Panc1 (cell line): ENCODE measurements around the gene CDK18.

Source experiments
- POLR2AphosphoS5 ChIP-seq: IDR thresholded peaks from 2 replicates; pipeline ENCODE4 v1.6.1; 2012; ENCODE audit warnings: mild to moderate bottlenecking, low read depth, low read length, moderate library complexity
- TCF7L2 ChIP-seq: IDR thresholded peaks from 2 replicates; pipeline ENCODE4 v1.6.1; 2011; ENCODE audit warnings: mild to moderate bottlenecking, low read depth, low read length, inconsistent platforms
- TF ChIP-seq, protein P1 (sequence below): fragments of 450-650 bp; IDR thresholded peaks from 2 replicates; pipeline ENCODE4 v1.5.1; 2017; ENCODE audit warnings: mild to moderate bottlenecking
- TF ChIP-seq, protein P2 (sequence below), 2 experiments: IDR thresholded peaks; 2 replicates each; pipeline ENCODE4 v1.6.1; 2011 to 2012; ENCODE audit warnings: low read depth in 2 of 2, control low read depth in 1 of 2, low read length in 1 of 2, mild to moderate bottlenecking in 1 of 2, moderate library complexity in 1 of 2; ENCODE audit not compliant: insufficient read depth in 1 of 2

DNA sequence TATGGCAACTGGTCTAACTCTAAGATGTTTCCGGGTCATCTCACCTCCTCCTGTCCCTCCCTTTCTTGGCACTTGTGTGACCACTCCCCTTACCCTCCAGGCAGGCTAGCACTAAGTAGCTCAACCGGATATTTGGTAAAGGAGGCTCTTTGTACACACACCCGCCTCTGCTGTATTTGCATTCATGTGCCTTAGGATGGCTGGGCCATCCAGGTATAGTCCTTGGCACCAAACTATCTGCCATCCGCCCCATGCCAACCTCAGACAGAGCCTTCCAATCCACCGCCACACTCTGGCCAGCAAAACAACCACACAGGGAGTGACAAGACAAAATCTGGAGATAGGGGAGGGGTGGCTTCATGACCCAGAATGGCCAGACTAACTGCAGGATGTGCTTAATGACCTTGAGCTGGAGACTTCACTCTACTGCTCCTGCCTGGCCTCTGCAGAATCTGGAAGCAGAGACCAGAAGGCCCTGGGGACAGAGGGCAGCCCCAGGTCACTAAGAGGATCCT, 59.5 kb downstream of the CDK18 start:
- TF ChIP-seq, protein P1, sequence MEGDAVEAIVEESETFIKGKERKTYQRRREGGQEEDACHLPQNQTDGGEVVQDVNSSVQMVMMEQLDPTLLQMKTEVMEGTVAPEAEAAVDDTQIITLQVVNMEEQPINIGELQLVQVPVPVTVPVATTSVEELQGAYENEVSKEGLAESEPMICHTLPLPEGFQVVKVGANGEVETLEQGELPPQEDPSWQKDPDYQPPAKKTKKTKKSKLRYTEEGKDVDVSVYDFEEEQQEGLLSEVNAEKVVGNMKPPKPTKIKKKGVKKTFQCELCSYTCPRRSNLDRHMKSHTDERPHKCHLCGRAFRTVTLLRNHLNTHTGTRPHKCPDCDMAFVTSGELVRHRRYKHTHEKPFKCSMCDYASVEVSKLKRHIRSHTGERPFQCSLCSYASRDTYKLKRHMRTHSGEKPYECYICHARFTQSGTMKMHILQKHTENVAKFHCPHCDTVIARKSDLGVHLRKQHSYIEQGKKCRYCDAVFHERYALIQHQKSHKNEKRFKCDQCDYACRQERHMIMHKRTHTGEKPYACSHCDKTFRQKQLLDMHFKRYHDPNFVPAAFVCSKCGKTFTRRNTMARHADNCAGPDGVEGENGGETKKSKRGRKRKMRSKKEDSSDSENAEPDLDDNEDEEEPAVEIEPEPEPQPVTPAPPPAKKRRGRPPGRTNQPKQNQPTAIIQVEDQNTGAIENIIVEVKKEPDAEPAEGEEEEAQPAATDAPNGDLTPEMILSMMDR, result no peak
- no peak for TF ChIP-seq POLR2AphosphoS5
- TF ChIP-seq, protein P2, sequence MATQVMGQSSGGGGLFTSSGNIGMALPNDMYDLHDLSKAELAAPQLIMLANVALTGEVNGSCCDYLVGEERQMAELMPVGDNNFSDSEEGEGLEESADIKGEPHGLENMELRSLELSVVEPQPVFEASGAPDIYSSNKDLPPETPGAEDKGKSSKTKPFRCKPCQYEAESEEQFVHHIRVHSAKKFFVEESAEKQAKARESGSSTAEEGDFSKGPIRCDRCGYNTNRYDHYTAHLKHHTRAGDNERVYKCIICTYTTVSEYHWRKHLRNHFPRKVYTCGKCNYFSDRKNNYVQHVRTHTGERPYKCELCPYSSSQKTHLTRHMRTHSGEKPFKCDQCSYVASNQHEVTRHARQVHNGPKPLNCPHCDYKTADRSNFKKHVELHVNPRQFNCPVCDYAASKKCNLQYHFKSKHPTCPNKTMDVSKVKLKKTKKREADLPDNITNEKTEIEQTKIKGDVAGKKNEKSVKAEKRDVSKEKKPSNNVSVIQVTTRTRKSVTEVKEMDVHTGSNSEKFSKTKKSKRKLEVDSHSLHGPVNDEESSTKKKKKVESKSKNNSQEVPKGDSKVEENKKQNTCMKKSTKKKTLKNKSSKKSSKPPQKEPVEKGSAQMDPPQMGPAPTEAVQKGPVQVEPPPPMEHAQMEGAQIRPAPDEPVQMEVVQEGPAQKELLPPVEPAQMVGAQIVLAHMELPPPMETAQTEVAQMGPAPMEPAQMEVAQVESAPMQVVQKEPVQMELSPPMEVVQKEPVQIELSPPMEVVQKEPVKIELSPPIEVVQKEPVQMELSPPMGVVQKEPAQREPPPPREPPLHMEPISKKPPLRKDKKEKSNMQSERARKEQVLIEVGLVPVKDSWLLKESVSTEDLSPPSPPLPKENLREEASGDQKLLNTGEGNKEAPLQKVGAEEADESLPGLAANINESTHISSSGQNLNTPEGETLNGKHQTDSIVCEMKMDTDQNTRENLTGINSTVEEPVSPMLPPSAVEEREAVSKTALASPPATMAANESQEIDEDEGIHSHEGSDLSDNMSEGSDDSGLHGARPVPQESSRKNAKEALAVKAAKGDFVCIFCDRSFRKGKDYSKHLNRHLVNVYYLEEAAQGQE (IDR thresholded peaks at IDR 0.05; ENCODE audit: insufficient read depth in 1 of 2, low read depth in 2 of 2, low read length in 1 of 2), result no peak
- TF ChIP-seq TCF7L2, result no peak
